HUES48 (cell line): ENCODE measurements around the gene MRGPRD.
"Not testable (repeated sequence)": the region's sequence is repeated elsewhere in the genome, so short reads cannot be mapped to it uniquely, and the experiment has no call there.

Experiments
- H3K27ac ChIP-seq: one replicate; pipeline ENCODE4 v1.7.0; 2013; ENCODE audit warnings: low read depth, low read length, inconsistent platforms
- H3K27me3 ChIP-seq: 2 replicates; pipeline ENCODE4 v1.6.1; 2013; ENCODE audit warnings: mild to moderate bottlenecking, low read length; ENCODE audit not compliant: control insufficient read depth, insufficient read depth
- H3K36me3 ChIP-seq: 2 replicates; pipeline ENCODE4 v1.6.1; 2013; ENCODE audit warnings: low read length; ENCODE audit not compliant: control insufficient read depth, insufficient read depth
- H3K4me1 ChIP-seq: 2 replicates; pipeline ENCODE4 v1.6.1; 2013; ENCODE audit warnings: mild to moderate bottlenecking, low read length; ENCODE audit not compliant: control insufficient read depth, insufficient read depth
- H3K4me3 ChIP-seq: 2 replicates; pipeline ENCODE4 v1.5.1; 2013; ENCODE audit warnings: mild to moderate bottlenecking, low read depth, low read length
- H3K9ac ChIP-seq: 2 replicates; pipeline ENCODE4 v1.6.1; 2013; ENCODE audit warnings: mild to moderate bottlenecking, low read depth, low read length, moderate library complexity
- H3K9me3 ChIP-seq: 2 replicates; pipeline ENCODE4 v1.6.1; 2013; ENCODE audit warnings: low read length; ENCODE audit not compliant: control insufficient read depth, insufficient read depth

The MRGPRD gene

GRCh38 chr11:68976563-68976962 is 4.2 kb downstream of the MRGPRD start:
- Histone ChIP-seq H3K4me1 (peaks cover 7% of the 10 kb centered on the region; the same call in 1 of the 2 replicates), H3K27ac (no peak overlapping the region), H3K4me3 (no peak overlapping the region), H3K27me3 (no peaks in the 10 kb centered on the region; the same call in 1 of the 2 replicates), H3K36me3 (no peaks in the 10 kb centered on the region), H3K9ac (no peak overlapping the region), H3K9me3 (peaks cover 5% of the 10 kb centered on the region; the same call in 1 of the 2 replicates)

GRCh38 chr11:68976095-68976494 is 4.7 kb downstream of the MRGPRD start:
- H3K27ac ChIP-seq: no peak overlapping the region

GRCh38 chr11:68974421-68975194 is 6.2 kb downstream of the MRGPRD start:
- Histone ChIP-seq H3K9me3 (peaks cover 5% of the 10 kb centered on the region; the same call in 1 of the 2 replicates), H3K36me3 (no peaks in the 10 kb centered on the region), H3K9ac (no peak overlapping the region), H3K4me1 (peaks cover 4% of the 10 kb centered on the region; the same call in 1 of the 2 replicates), H3K4me3 (no peak overlapping the region), H3K27me3 (no peaks in the 10 kb centered on the region; the same call in 1 of the 2 replicates), H3K27ac (no peak overlapping the region)

More at GRCh38 chr11:68976095-68976494, 4.7 kb downstream of the MRGPRD start:
- Histone ChIP-seq H3K27me3 (no peaks in the 10 kb centered on the region; the same call in 1 of the 2 replicates), H3K4me1 (peaks cover 7% of the 10 kb centered on the region; the same call in 1 of the 2 replicates), H3K4me3 (no peak overlapping the region), H3K9me3 (peaks cover 5% of the 10 kb centered on the region; the same call in 1 of the 2 replicates), H3K9ac (no peak overlapping the region), H3K36me3 (no peaks in the 10 kb centered on the region)

GRCh38 chr11:68973706-68974105 is 7.1 kb downstream of the MRGPRD start:
- not testable (repeated sequence) for H3K4me3 ChIP-seq, H3K36me3 ChIP-seq, H3K9me3 ChIP-seq, H3K9ac ChIP-seq, H3K4me1 ChIP-seq, H3K27me3 ChIP-seq, H3K27ac ChIP-seq

GRCh38 chr11:68973219-68973618 is 7.6 kb downstream of the MRGPRD start:
- no peak overlapping the region for H3K9ac ChIP-seq
- H3K4me3 ChIP-seq: no peak overlapping the region
- no peak overlapping the region for H3K27ac ChIP-seq
- H3K9me3 ChIP-seq: peaks cover 5% of the 10 kb centered on the region; the same call in 1 of the 2 replicates
- H3K27me3 ChIP-seq: no peaks in the 10 kb centered on the region; the same call in 1 of the 2 replicates
- H3K36me3 ChIP-seq: no peaks in the 10 kb centered on the region
- no peaks in the 10 kb centered on the region for H3K4me1 ChIP-seq

GRCh38 chr11:68970921-68971636 is 9.7 kb downstream of the MRGPRD start:
- Histone ChIP-seq H3K9me3 (peaks cover 5% of the 10 kb centered on the region; the same call in 1 of the 2 replicates), H3K36me3 (no peaks in the 10 kb centered on the region), H3K4me3 (no peak overlapping the region), H3K27me3 (no peaks in the 10 kb centered on the region), H3K27ac (no peak overlapping the region), H3K4me1 (no peaks in the 10 kb centered on the region), H3K9ac (no peak overlapping the region)

- Histone ChIP-seq H3K4me3 (no peak overlapping the region), H3K9me3 (no peaks in the 10 kb centered on the region), H3K27me3 (no peaks in the 10 kb centered on the region), H3K27ac (no peak overlapping the region), H3K9ac (no peak overlapping the region), H3K4me1 (no peaks in the 10 kb centered on the region), H3K36me3 (no peaks in the 10 kb centered on the region)
Observed at GRCh38 chr11:68969386-68969785, 11.4 kb downstream of the MRGPRD start.

- no peaks in the 10 kb centered on the region for H3K36me3 ChIP-seq
- no peaks in the 10 kb centered on the region for H3K9me3 ChIP-seq
- no peak overlapping the region for H3K9ac ChIP-seq
- no peaks in the 10 kb centered on the region for H3K4me1 ChIP-seq
- no peak overlapping the region for H3K4me3 ChIP-seq
- H3K27me3 ChIP-seq: no peaks in the 10 kb centered on the region
- no peak overlapping the region for H3K27ac ChIP-seq
Observed at GRCh38 chr11:68968306-68969250, 12.2 kb downstream of the MRGPRD start.

- Histone ChIP-seq H3K4me3 (no peak overlapping the region), H3K9ac (no peak overlapping the region), H3K27me3 (no peaks in the 10 kb centered on the region), H3K9me3 (no peaks in the 10 kb centered on the region), H3K27ac (no peak overlapping the region), H3K36me3 (no peaks in the 10 kb centered on the region), H3K4me1 (no peaks in the 10 kb centered on the region)
Observed at GRCh38 chr11:68966894-68967780, 13.6 kb downstream of the MRGPRD start.
